Measurements from ENCODE around the gene SMOC1. TPM values are rescaled to one million over a fixed set of nuclear protein-coding genes. Genes with fewer than 3 reads are reported as not detected.
A peak's percentile ranks its signal among the peaks of the same experiment; 100 is the strongest.

SMOC1 gene
- total and polyA plus RNA-seq, 9 of the 15 experiments (the other 6 are each of a cell fraction or from before 2014, with no cell fraction given): 0.04 TPM; not detected in 8

DNA sequence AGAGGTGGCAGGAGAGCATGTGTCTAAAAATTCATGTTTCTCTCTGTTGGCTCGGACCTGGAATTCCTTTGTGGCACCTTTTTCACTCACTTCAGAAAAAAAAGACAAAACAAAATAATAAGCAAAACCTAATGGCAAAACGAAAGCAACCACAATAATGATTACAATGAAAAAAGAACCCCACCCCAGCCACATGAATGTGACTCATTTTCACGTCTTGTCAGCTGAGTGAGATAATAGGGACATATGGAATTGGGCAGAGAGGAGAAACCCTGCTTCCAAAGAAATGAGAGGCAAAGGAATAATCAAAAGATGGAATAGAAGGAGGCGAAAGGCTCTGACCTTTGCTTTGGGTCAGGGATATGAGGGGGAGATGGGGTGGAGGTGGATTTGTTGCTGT lies 166.1 kb downstream of the SMOC1 start:
- POLR2A ChIA-PET: no interaction called here
- H3K36me3 ChIP-seq (ENCODE audit: control insufficient read depth, insufficient read depth, low read length): no peaks in the 10 kb centered on the region
- whole genome bisulfite sequencing (ENCODE audit: insufficient coverage, low coverage, missing lambda C conversion rate): 4% methylated on average over 3 of the region's 4 CpGs
- FAIRE-seq: no peak
- in situ Hi-C loops (cut with MboI) (loop anchor here (25.0 kb wide), 1 partner anchor 483 kb away; the partner anchor contains the start of gene CCDC177), intact Hi-C loops (cut with micrococcal nuclease) (no loop called here)
- no peak overlapping the region for H3K4me2 ChIP-seq (ENCODE audit: insufficient read depth, low read length)
- no peak overlapping the region for H3K27ac ChIP-seq (ENCODE audit: extremely low read depth, low read depth, low read length)
- CTCF ChIA-PET (ENCODE audit: low intra/inter-chr PET ratio): no interaction called here
- H3K27me3 ChIP-seq (ENCODE audit: control insufficient read depth in 2 of 2, insufficient read depth in 2 of 2, low read length in 2 of 2): peaks cover 0 to 8% of the 10 kb centered on the region in 2 experiments; a peak in 1 of 5 replicates
- H2AFZ ChIP-seq (ENCODE audit: low read depth, low read length): no peak overlapping the region
- TF ChIP-seq CBX1 (IDR thresholded peaks at IDR 0.05; ENCODE audit: low read depth) (no peak), FOSL1 (tag; conservative IDR thresholded peaks at IDR 0.05) (peak; percentile 45; the same call in 1 of the 2 replicates), HCFC1 (IDR thresholded peaks at IDR 0.05; ENCODE audit: low read depth, low read length) (no peak)
- H3K9me1 ChIP-seq (ENCODE audit: control insufficient read depth, insufficient read depth, low read length): no peaks in the 10 kb centered on the region
- H3K9ac ChIP-seq (ENCODE audit: insufficient read depth in 1 of 2, low read depth in 2 of 2, low read length in 2 of 2): no peak overlapping the region
- no peak overlapping the region for H3K4me3 ChIP-seq
- DNase-seq (ENCODE audit: extremely low read depth in 1 of 4, low spot score in 3 of 4): no peak
- H3K79me2 ChIP-seq (ENCODE audit: control insufficient read depth, insufficient read depth, low read length): no peaks in the 10 kb centered on the region
- no peaks in the 10 kb centered on the region; a peak in 1 of 5 replicates for H3K4me1 ChIP-seq (replicated peaks in 1 of 2; ENCODE audit: control insufficient read depth in 2 of 2, insufficient read depth in 2 of 2, low read length in 2 of 2)
- H3K9me3 ChIP-seq (replicated peaks; ENCODE audit: control insufficient read depth, insufficient read depth, low read depth, low read length): no peaks in the 10 kb centered on the region
- ATAC-seq: no peak
- no TSS peak for BruUV-seq (replicated peaks)
- H4K20me1 ChIP-seq (replicated peaks; ENCODE audit: control insufficient read depth, insufficient read depth, low read length): no peaks in the 10 kb centered on the region

DNA sequence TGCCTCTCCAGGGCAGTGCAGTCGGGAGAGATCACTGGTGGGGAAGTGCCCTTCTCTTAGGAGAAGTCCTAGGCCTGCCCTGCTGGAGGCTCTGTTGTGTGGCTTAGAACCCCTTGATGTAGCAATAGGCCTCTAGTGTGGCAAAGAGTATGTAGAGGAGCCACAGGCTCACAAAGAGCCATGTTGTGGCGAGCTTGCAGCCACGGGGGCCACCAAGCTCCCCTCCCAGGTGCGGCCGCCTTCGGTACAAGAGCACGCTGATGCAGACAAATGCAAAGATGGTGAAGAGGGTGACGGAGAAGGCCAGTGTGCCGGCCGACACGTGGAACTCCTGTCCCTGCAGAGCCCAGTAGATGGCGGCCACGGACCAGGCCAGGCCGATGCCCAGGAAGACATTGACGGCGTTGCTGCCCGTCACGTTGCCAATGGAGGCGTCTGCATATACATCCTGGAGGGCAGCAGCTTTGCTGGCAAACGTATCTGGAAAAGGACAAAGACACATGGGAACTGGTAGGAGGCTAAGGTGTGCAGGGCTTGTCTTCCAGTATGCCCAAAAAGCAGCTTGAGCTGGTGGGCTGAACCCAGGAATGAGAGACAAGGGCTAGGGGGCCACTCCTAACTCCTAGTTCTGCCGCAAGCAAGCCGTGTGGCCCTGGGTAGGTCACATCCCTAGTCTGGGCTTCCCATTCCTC lies 166.8 kb downstream of the SMOC1 start:
- in situ Hi-C loops (cut with MboI) (loop anchor here (25.0 kb wide), 1 partner anchor 484 kb away; the partner anchor contains the start of gene CCDC177), intact Hi-C loops (cut with micrococcal nuclease) (no loop called here)
- ChIA-PET POLR2A (no interaction called here), CTCF (ENCODE audit: low intra/inter-chr PET ratio) (no interaction called here)
- whole genome bisulfite sequencing (ENCODE audit: insufficient coverage, low coverage, missing lambda C conversion rate): 0% methylated on average over 22 of the region's 22 CpGs
- peaks cover 0 to 8% of the 10 kb centered on the region in 2 experiments; a peak in 1 of 5 replicates for H3K27me3 ChIP-seq (ENCODE audit: control insufficient read depth in 2 of 2, insufficient read depth in 2 of 2, low read length in 2 of 2)
- no peaks in the 10 kb centered on the region for H4K20me1 ChIP-seq (replicated peaks; ENCODE audit: control insufficient read depth, insufficient read depth, low read length)
- H3K9me1 ChIP-seq (ENCODE audit: control insufficient read depth, insufficient read depth, low read length): no peaks in the 10 kb centered on the region
- H3K4me3 ChIP-seq: no peak overlapping the region
- no peaks in the 10 kb centered on the region for H3K79me2 ChIP-seq (ENCODE audit: control insufficient read depth, insufficient read depth, low read length)
- H3K36me3 ChIP-seq (ENCODE audit: control insufficient read depth, insufficient read depth, low read length): no peaks in the 10 kb centered on the region
- H3K9ac ChIP-seq (ENCODE audit: insufficient read depth in 1 of 2, low read depth in 2 of 2, low read length in 2 of 2): no peak overlapping the region
- no peaks in the 10 kb centered on the region for H3K9me3 ChIP-seq (replicated peaks; ENCODE audit: control insufficient read depth, insufficient read depth, low read depth, low read length)
- no peaks in the 10 kb centered on the region; a peak in 1 of 5 replicates for H3K4me1 ChIP-seq (replicated peaks in 1 of 2; ENCODE audit: control insufficient read depth in 2 of 2, insufficient read depth in 2 of 2, low read length in 2 of 2)
- FAIRE-seq (peak; percentile 40), ATAC-seq (peak; percentile 86), DNase-seq (ENCODE audit: extremely low read depth in 1 of 4, low spot score in 3 of 4) (peak; percentile 34 to 42 (median 39))
- H2AFZ ChIP-seq (ENCODE audit: low read depth, low read length): no peak overlapping the region
- no peak overlapping the region for H3K4me2 ChIP-seq (ENCODE audit: insufficient read depth, low read length)
- no TSS peak for BruUV-seq (replicated peaks)
- no peak overlapping the region for H3K27ac ChIP-seq (ENCODE audit: extremely low read depth, low read depth, low read length)
- TF ChIP-seq CREM (IDR thresholded peaks at IDR 0.05; ENCODE audit: low read depth) (peak; percentile 31; the same call in 1 of the 2 replicates), SMC3 (conservative IDR thresholded peaks at IDR 0.05; ENCODE audit: insufficient read depth, low read depth, low read length) (peak; percentile 40; the same call in 1 of the 2 replicates), ZNF76 (CRISPR knock-in tag; IDR thresholded peaks at IDR 0.05; ENCODE audit: borderline replicate concordance) (no peak), STAG1 (CRISPR knock-in tag; IDR thresholded peaks at IDR 0.05; ENCODE audit: borderline replicate concordance) (peak; percentile 64; the same call in 1 of the 2 replicates), RAD21 (CRISPR knock-in tag; conservative IDR thresholded peaks at IDR 0.05 in 1 of 2, IDR thresholded peaks at IDR 0.05 in 1 of 2) (peak; percentile 54 to 74; a peak in 3 of 4 replicates), C11orf30 (IDR thresholded peaks at IDR 0.05; ENCODE audit: low read depth) (no peak), MYC (IDR thresholded peaks at IDR 0.05; ENCODE audit: low read depth, low read length) (peak; percentile 51; the same call in 1 of the 2 replicates), MYC (CRISPR knock-in tag; IDR thresholded peaks at IDR 0.05; ENCODE audit: borderline replicate concordance, low read depth) (no peak)
- TF ChIP-seq, protein P1, sequence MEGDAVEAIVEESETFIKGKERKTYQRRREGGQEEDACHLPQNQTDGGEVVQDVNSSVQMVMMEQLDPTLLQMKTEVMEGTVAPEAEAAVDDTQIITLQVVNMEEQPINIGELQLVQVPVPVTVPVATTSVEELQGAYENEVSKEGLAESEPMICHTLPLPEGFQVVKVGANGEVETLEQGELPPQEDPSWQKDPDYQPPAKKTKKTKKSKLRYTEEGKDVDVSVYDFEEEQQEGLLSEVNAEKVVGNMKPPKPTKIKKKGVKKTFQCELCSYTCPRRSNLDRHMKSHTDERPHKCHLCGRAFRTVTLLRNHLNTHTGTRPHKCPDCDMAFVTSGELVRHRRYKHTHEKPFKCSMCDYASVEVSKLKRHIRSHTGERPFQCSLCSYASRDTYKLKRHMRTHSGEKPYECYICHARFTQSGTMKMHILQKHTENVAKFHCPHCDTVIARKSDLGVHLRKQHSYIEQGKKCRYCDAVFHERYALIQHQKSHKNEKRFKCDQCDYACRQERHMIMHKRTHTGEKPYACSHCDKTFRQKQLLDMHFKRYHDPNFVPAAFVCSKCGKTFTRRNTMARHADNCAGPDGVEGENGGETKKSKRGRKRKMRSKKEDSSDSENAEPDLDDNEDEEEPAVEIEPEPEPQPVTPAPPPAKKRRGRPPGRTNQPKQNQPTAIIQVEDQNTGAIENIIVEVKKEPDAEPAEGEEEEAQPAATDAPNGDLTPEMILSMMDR (IDR thresholded peaks at IDR 0.05 in 2 of 3, conservative IDR thresholded peaks at IDR 0.05 in 1 of 3; ENCODE audit: insufficient read depth in 2 of 3, low read depth in 1 of 3, low read length in 3 of 3): peak; percentile 62 to 68 (median 64)
